ENCODE results near the gene ABCG1. TPM values are rescaled to one million over a fixed set of nuclear protein-coding genes. Genes with fewer than 3 reads are reported as not detected.
A peak's percentile ranks its signal among the peaks of the same experiment; 100 is the strongest.

ABCG1 gene
- total and polyA plus RNA-seq, 12 donors, result 5.5 to 26.2 (median 14.6) TPM

GRCh38 chr21:42216726-42217572 is 2.0 kb upstream of the ABCG1 start:
- no peaks in the 10 kb centered on the region for H3K36me3 ChIP-seq
- ATAC-seq (no peak), DNase-seq (no peak)
- H3K4me3 ChIP-seq, result no peak overlapping the region
- WGBS, 2 donors, result 91 to 92% methylated on average over 17 of the region's 17 CpGs
- no peak for TF ChIP-seq CTCF (IDR thresholded peaks at IDR 0.05)
- no peak overlapping the region for H3K27ac ChIP-seq
- H3K27me3 ChIP-seq, result peaks cover 0 to 10% (median 0%) of the 10 kb centered on the region in 7 donors
- peaks cover 0 to 9% (median 0%) of the 10 kb centered on the region in 11 donors for H3K9me3 ChIP-seq
- intact Hi-C loops (cut with DNase I), result loop anchor here in 3 of 10 donors (5.0 to 10.0 kb wide), 4 partner anchors 50 to 98 kb away; partner anchors contain the start of gene TFF3 (in 1 of the 3)
- H3K4me1 ChIP-seq, result peaks cover 3 to 32% (median 27%) of the 10 kb centered on the region in 9 donors

- H3K9me3 ChIP-seq, result peaks cover 0 to 9% (median 0%) of the 10 kb centered on the region in 11 donors
- peak in 1 of 2 donors; percentile 44 for DNase-seq
- no peaks in the 10 kb centered on the region for H3K36me3 ChIP-seq
- 0 to 1% methylated on average over 41 of the region's 41 CpGs for WGBS, 2 donors
- H3K27ac ChIP-seq, result peak overlapping the region; percentile 70 to 93 (median 83)
- TF ChIP-seq CTCF (IDR thresholded peaks at IDR 0.05), result no peak
- peaks cover 3 to 43% (median 35%) of the 10 kb centered on the region in 9 donors for H3K4me1 ChIP-seq
- peak overlapping the region; percentile 55 to 90 (median 79) for H3K4me3 ChIP-seq
- peak; percentile 3 to 53 (median 32) for ATAC-seq
- peaks cover 0 to 10% (median 0%) of the 10 kb centered on the region in 7 donors for H3K27me3 ChIP-seq
- intact Hi-C loops (cut with DNase I), result loop anchor here in 5 of 10 donors (2.0 to 10.0 kb wide), 7 partner anchors 38 to 95 kb away; partner anchors contain the start of gene TFF3 (in 1 of the 5)
Observed at GRCh38 chr21:42219606-42220137, 732 bp downstream of the ABCG1 start.

GRCh38 chr21:42220138-42220701 is 1.3 kb downstream of the ABCG1 start:
- ATAC-seq, result peak; percentile 56 to 84 (median 82)
- DNase-seq, result peak; percentile 46 to 77
- Histone ChIP-seq H3K27ac (peak overlapping the region; percentile 70 to 93 (median 83)), H3K27me3 (peaks cover 0 to 10% (median 0%) of the 10 kb centered on the region in 7 donors), H3K9me3 (peaks cover 0 to 9% (median 0%) of the 10 kb centered on the region in 11 donors), H3K4me3 (peak overlapping the region; percentile 55 to 90 (median 79)), H3K36me3 (no peaks in the 10 kb centered on the region), H3K4me1 (peaks cover 3 to 43% (median 35%) of the 10 kb centered on the region in 9 donors)
- WGBS, 2 donors, result 1 to 2% methylated on average over 26 of the region's 26 CpGs
- intact Hi-C loops (cut with DNase I), result loop anchor here in 3 of 10 donors (2.0 to 5.0 kb wide), 4 partner anchors 37 to 53 kb away; no protein-coding TSS in a partner anchor
- no peak for TF ChIP-seq CTCF (IDR thresholded peaks at IDR 0.05)

All from heart right ventricle (tissue), 16 donors.